ENCODE measurements around the gene HIP1R.

DNA sequence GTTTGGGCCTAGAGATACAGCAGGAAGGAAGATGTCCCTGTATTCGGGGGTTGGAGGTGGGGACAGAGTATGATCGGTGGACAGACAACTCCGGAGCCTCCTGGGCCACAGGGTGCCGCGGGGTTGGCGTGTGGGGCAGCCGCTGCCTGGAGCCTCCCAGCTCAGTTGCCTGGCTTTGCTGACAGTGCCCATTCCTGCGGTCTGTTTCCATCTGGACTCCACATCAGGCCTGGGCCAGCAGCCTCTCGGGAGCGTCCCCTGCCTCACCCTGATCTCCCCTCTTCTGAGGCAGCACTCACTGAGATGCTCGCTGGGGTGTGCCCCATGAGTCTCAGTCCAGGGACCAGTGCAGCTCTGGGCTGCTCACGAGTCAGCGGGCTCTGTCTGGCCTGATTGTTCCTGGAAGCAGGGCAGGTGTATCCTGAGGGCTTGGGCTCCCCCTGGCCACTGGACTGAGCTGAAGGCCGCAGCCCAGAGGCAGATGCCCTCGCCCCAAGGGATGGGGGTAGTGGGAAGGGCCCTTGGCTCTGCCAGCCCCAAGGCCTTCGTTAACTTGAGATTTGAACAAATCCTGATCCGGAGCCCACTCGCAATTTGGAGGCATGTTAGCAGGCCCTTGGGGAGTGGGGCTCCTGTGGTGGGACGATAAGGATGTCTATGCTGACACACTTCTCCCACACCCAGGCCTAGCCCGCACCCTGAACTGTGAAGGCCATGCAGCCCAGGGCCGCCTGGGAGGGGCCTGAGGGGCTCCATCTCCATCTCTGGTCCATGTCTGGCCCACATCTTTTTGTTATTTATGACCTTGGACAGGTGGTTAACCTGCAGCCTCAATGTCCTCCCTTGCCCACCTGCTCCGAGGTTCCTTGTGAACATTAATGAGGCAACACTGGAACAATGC is 7.5 kb downstream of the HIP1R start:
- TF ChIP-seq, protein P1, sequence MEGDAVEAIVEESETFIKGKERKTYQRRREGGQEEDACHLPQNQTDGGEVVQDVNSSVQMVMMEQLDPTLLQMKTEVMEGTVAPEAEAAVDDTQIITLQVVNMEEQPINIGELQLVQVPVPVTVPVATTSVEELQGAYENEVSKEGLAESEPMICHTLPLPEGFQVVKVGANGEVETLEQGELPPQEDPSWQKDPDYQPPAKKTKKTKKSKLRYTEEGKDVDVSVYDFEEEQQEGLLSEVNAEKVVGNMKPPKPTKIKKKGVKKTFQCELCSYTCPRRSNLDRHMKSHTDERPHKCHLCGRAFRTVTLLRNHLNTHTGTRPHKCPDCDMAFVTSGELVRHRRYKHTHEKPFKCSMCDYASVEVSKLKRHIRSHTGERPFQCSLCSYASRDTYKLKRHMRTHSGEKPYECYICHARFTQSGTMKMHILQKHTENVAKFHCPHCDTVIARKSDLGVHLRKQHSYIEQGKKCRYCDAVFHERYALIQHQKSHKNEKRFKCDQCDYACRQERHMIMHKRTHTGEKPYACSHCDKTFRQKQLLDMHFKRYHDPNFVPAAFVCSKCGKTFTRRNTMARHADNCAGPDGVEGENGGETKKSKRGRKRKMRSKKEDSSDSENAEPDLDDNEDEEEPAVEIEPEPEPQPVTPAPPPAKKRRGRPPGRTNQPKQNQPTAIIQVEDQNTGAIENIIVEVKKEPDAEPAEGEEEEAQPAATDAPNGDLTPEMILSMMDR (IDR thresholded peaks at IDR 0.05) = no peak
- TF ChIP-seq POLR2AphosphoS5 (IDR thresholded peaks at IDR 0.05) (no peak), POLR2A (IDR thresholded peaks at IDR 0.05) (no peak)

Data from suprapubic skin (tissue), 4 donors.